Adrenal gland (tissue), 5 donors: ENCODE measurements around the gene GLIS1.

Experiments used
- POLR2A ChIP-seq, 2 donors: fragments of 450-650 bp; IDR thresholded peaks; one replicate each; pipeline ENCODE4 v1.6.1; 2017; ENCODE audit warnings: antibody characterized with exemption in 2 of 2, mild to moderate bottlenecking in 2 of 2, moderate library complexity in 1 of 2
- TF ChIP-seq, protein P1 (sequence below), 6 experiments: fragments of 450-650 bp in 4 of 6; fragments of 200-600 bp in 2 of 6; sonication (generic) in 1 of 6; IDR thresholded peaks; 1 replicate in 5 of 6; 2 replicates in 1 of 6; pipeline versions ENCODE4 v1.5.1 to v1.8.0; 2016 to 2021; ENCODE audit warnings: antibody characterized with exemption in 6 of 6, mild to moderate bottlenecking in 2 of 6, moderate library complexity in 1 of 6
- donor health status: DM: no; HTN: no; CAD: no.

DNA sequence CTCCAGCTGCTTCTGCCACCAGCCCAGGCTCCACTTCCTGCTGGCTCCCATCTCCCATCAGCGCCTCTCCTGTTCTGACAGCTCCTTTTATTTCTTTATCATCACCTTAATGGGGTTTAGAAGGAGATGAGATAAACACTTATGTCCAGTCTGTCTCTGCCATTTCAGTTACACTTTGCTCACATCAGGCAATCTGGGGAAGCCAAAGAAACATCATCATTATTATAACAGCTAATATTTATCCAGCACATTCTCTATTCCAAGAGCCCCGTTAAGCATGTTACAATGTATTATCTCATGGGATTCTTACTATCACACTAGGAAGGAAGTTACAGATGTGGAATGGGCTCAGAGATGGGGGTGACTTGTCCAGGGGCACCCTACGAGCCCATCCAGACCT lies 248.6 kb downstream of the GLIS1 start:
- TF ChIP-seq POLR2A (IDR thresholded peaks at IDR 0.05): no peak
- TF ChIP-seq, protein P1, sequence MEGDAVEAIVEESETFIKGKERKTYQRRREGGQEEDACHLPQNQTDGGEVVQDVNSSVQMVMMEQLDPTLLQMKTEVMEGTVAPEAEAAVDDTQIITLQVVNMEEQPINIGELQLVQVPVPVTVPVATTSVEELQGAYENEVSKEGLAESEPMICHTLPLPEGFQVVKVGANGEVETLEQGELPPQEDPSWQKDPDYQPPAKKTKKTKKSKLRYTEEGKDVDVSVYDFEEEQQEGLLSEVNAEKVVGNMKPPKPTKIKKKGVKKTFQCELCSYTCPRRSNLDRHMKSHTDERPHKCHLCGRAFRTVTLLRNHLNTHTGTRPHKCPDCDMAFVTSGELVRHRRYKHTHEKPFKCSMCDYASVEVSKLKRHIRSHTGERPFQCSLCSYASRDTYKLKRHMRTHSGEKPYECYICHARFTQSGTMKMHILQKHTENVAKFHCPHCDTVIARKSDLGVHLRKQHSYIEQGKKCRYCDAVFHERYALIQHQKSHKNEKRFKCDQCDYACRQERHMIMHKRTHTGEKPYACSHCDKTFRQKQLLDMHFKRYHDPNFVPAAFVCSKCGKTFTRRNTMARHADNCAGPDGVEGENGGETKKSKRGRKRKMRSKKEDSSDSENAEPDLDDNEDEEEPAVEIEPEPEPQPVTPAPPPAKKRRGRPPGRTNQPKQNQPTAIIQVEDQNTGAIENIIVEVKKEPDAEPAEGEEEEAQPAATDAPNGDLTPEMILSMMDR (IDR thresholded peaks at IDR 0.05): no peak
